ENCODE results near the gene OR2B6.

Gene OR2B6

GRCh38 chr6:28004350-28005151 is 47.5 kb downstream of the OR2B6 start:
- H3K18ac ChIP-seq (ENCODE audit: low read length): no peak overlapping the region
- H4K12ac ChIP-seq (ENCODE audit: low read depth, low read length): no peak overlapping the region
- H4K91ac ChIP-seq (ENCODE audit: low read depth, low read length): no peak overlapping the region
- H3K27me3 ChIP-seq (ENCODE audit: insufficient read depth, low read length): no peaks in the 10 kb centered on the region
- no peak overlapping the region for H3K14ac ChIP-seq (ENCODE audit: low read length)
- no peak overlapping the region for H3K9ac ChIP-seq (ENCODE audit: low read length)
- H3K23ac ChIP-seq (ENCODE audit: low read length): no peak overlapping the region
- H2AFZ ChIP-seq (ENCODE audit: insufficient read depth, low read length, poor library complexity): no peak overlapping the region
- no peak overlapping the region for H3K4me3 ChIP-seq (ENCODE audit: low read depth, low read length)
- H3K79me1 ChIP-seq (ENCODE audit: low read length): no peaks in the 10 kb centered on the region
- no peak for DNase-seq
- no peak overlapping the region for H2BK5ac ChIP-seq (ENCODE audit: low read depth, low read length, poor library complexity)
- no peak overlapping the region for H3K4ac ChIP-seq (ENCODE audit: low read depth, low read length)
- H3K36me3 ChIP-seq (ENCODE audit: control insufficient read depth in 1 of 2, insufficient read depth in 2 of 2, low read length in 2 of 2): no peaks in the 10 kb centered on the region
- no CpG with 5 or more reads among the region's 5 CpGs for WGBS (ENCODE audit: extremely low coverage, insufficient coverage, insufficient read length)
- H2AK5ac ChIP-seq (ENCODE audit: low read length): no peak overlapping the region
- peaks cover 0 to 2% of the 10 kb centered on the region in 2 experiments for H3K4me1 ChIP-seq (ENCODE audit: control insufficient read depth in 1 of 2, insufficient read depth in 2 of 2, low read length in 2 of 2)
- no peak overlapping the region for H4K8ac ChIP-seq (ENCODE audit: low read depth, low read length)
- H3K4me2 ChIP-seq (ENCODE audit: low read length): no peak overlapping the region
- no peak overlapping the region for H3K27ac ChIP-seq (ENCODE audit: low read depth, low read length)
- H2BK120ac ChIP-seq (ENCODE audit: insufficient read depth, low read length, poor library complexity): no peak overlapping the region
- no peaks in the 10 kb centered on the region for H3K9me3 ChIP-seq (ENCODE audit: insufficient read depth, low read depth, low read length)
- no peaks in the 10 kb centered on the region for H3K79me2 ChIP-seq (ENCODE audit: control insufficient read depth, insufficient read depth, low read length, poor library complexity)
- no peak overlapping the region for H2BK12ac ChIP-seq (ENCODE audit: low read length)

GRCh38 chr6:28005152-28005890 is 48.3 kb downstream of the OR2B6 start:
- no peak overlapping the region for H2BK120ac ChIP-seq (ENCODE audit: insufficient read depth, low read length, poor library complexity)
- peaks cover 0 to 2% of the 10 kb centered on the region in 2 experiments for H3K4me1 ChIP-seq (ENCODE audit: control insufficient read depth in 1 of 2, insufficient read depth in 2 of 2, low read length in 2 of 2)
- no CpG with 5 or more reads among the region's 5 CpGs for WGBS (ENCODE audit: extremely low coverage, insufficient coverage, insufficient read length)
- no peaks in the 10 kb centered on the region for H3K9me3 ChIP-seq (ENCODE audit: insufficient read depth, low read depth, low read length)
- H3K27ac ChIP-seq (ENCODE audit: low read depth, low read length): no peak overlapping the region
- H3K4me3 ChIP-seq (ENCODE audit: low read depth, low read length): no peak overlapping the region
- H4K8ac ChIP-seq (ENCODE audit: low read depth, low read length): no peak overlapping the region
- H2BK12ac ChIP-seq (ENCODE audit: low read length): no peak overlapping the region
- H3K4me2 ChIP-seq (ENCODE audit: low read length): no peak overlapping the region
- H3K79me1 ChIP-seq (ENCODE audit: low read length): no peaks in the 10 kb centered on the region
- H3K18ac ChIP-seq (ENCODE audit: low read length): no peak overlapping the region
- no peaks in the 10 kb centered on the region for H3K27me3 ChIP-seq (ENCODE audit: insufficient read depth, low read length)
- H3K4ac ChIP-seq (ENCODE audit: low read depth, low read length): no peak overlapping the region
- H3K79me2 ChIP-seq (ENCODE audit: control insufficient read depth, insufficient read depth, low read length, poor library complexity): no peaks in the 10 kb centered on the region
- H4K91ac ChIP-seq (ENCODE audit: low read depth, low read length): no peak overlapping the region
- DNase-seq: no peak
- no peak overlapping the region for H3K23ac ChIP-seq (ENCODE audit: low read length)
- H3K36me3 ChIP-seq (ENCODE audit: control insufficient read depth in 1 of 2, insufficient read depth in 2 of 2, low read length in 2 of 2): no peaks in the 10 kb centered on the region
- H3K9ac ChIP-seq (ENCODE audit: low read length): no peak overlapping the region
- H2AK5ac ChIP-seq (ENCODE audit: low read length): no peak overlapping the region
- no peak overlapping the region for H2AFZ ChIP-seq (ENCODE audit: insufficient read depth, low read length, poor library complexity)
- no peak overlapping the region for H4K12ac ChIP-seq (ENCODE audit: low read depth, low read length)
- no peak overlapping the region for H2BK5ac ChIP-seq (ENCODE audit: low read depth, low read length, poor library complexity)
- no peak overlapping the region for H3K14ac ChIP-seq (ENCODE audit: low read length)

GRCh38 chr6:28005975-28006374 is 48.9 kb downstream of the OR2B6 start:
- no peaks in the 10 kb centered on the region for H3K36me3 ChIP-seq (ENCODE audit: control insufficient read depth in 1 of 2, insufficient read depth in 2 of 2, low read length in 2 of 2)
- no peak overlapping the region for H2BK12ac ChIP-seq (ENCODE audit: low read length)
- WGBS (ENCODE audit: extremely low coverage, insufficient coverage, insufficient read length): no CpG with 5 or more reads among the region's 3 CpGs

More at GRCh38 chr6:28005975-28006374, 48.9 kb downstream of the OR2B6 start:
- H4K8ac ChIP-seq (ENCODE audit: low read depth, low read length): no peak overlapping the region
- H3K4me2 ChIP-seq (ENCODE audit: low read length): no peak overlapping the region
- H3K14ac ChIP-seq (ENCODE audit: low read length): no peak overlapping the region
- no peaks in the 10 kb centered on the region for H3K9me3 ChIP-seq (ENCODE audit: insufficient read depth, low read depth, low read length)
- no peaks in the 10 kb centered on the region for H3K79me1 ChIP-seq (ENCODE audit: low read length)
- no peak overlapping the region for H3K27ac ChIP-seq (ENCODE audit: low read depth, low read length)
- no peaks in the 10 kb centered on the region for H3K27me3 ChIP-seq (ENCODE audit: insufficient read depth, low read length)
- no peak overlapping the region for H3K9ac ChIP-seq (ENCODE audit: low read length)
- no peak overlapping the region for H2BK5ac ChIP-seq (ENCODE audit: low read depth, low read length, poor library complexity)
- no peak overlapping the region for H2AFZ ChIP-seq (ENCODE audit: insufficient read depth, low read length, poor library complexity)
- H3K79me2 ChIP-seq (ENCODE audit: control insufficient read depth, insufficient read depth, low read length, poor library complexity): no peaks in the 10 kb centered on the region
- H3K4me1 ChIP-seq (ENCODE audit: control insufficient read depth in 1 of 2, insufficient read depth in 2 of 2, low read length in 2 of 2): peaks cover 0 to 1% of the 10 kb centered on the region in 2 experiments
- H3K4ac ChIP-seq (ENCODE audit: low read depth, low read length): no peak overlapping the region
- H2BK120ac ChIP-seq (ENCODE audit: insufficient read depth, low read length, poor library complexity): no peak overlapping the region
- no peak overlapping the region for H4K91ac ChIP-seq (ENCODE audit: low read depth, low read length)
- H3K23ac ChIP-seq (ENCODE audit: low read length): no peak overlapping the region
- no peak overlapping the region for H3K4me3 ChIP-seq (ENCODE audit: low read depth, low read length)
- H2AK5ac ChIP-seq (ENCODE audit: low read length): no peak overlapping the region
- peak in 1 of 2 donors; percentile 8 for DNase-seq
- no peak overlapping the region for H4K12ac ChIP-seq (ENCODE audit: low read depth, low read length)
- H3K18ac ChIP-seq (ENCODE audit: low read length): no peak overlapping the region
